Activated T-cell treated with anti-CD3 and anti-CD28 coated beads for 24 hours (primary cell): Measurements from ENCODE around the gene CRYL1.

Experiments
- DNase-seq: peaks from one replicate; pipeline ENCODE4 v3.0.0-alpha.2; 2020; ENCODE audit warnings: low read depth

Gene CRYL1

DNA sequence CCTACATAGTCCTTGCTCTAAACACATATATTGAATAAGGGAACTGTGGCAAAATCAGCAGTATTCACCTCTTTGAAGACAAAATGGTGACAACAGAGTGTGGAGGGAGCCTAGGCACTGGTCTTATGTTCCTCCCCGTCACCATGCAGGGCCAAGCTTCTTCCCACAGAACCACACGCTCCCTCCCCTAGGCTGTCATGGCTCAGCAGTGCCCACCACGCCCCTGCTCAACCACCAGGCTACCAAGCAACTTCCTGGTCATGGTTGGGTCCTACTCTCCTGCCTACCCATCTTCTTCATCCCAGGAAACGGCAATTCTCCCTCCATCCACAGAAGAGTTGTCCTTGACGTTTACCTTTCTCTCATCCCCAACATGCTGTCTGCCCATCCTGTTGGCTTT lies 126.1 kb downstream of the CRYL1 start:
- no peak for DNase-seq

DNA sequence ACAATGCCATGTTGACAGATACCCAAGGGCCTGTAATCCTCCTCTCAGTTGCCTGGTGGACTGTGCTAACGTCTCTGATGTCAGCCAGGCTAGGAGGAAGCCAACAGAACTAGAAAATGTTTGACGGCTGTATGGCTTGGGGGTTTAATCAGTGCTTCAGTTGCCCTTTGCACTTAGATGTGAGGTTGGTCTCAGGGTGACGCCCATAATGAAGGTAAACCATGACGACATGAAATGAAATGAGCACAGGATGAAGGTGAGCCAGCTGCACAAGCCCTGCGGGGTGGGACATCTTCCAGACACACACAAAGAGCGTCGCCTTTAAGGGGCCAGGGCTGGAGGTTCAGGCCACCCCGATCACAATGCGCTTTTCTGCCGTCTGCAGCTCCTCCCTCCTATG lies 127.2 kb downstream of the CRYL1 start:
- no peak for DNase-seq

DNA sequence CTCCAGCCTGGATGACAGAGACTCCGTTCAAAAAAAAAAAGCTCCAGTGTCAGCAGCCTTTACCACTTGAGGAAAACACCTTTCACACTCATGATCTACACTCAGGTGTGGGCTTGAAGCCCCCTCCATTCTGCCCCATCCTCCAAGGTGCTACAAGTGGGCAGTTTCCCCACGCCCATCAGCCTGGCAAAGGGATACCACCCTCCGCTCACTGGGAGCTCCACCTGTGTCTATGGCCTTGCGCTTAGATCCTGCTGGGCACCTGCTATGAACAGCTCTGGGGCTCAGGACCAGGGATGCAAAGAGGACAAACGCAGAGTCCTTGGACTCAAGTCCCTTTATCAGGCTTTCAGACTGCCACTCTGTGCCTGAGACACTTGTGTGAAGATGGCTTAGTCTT lies 127.8 kb downstream of the CRYL1 start:
- DNase-seq: no peak

DNA sequence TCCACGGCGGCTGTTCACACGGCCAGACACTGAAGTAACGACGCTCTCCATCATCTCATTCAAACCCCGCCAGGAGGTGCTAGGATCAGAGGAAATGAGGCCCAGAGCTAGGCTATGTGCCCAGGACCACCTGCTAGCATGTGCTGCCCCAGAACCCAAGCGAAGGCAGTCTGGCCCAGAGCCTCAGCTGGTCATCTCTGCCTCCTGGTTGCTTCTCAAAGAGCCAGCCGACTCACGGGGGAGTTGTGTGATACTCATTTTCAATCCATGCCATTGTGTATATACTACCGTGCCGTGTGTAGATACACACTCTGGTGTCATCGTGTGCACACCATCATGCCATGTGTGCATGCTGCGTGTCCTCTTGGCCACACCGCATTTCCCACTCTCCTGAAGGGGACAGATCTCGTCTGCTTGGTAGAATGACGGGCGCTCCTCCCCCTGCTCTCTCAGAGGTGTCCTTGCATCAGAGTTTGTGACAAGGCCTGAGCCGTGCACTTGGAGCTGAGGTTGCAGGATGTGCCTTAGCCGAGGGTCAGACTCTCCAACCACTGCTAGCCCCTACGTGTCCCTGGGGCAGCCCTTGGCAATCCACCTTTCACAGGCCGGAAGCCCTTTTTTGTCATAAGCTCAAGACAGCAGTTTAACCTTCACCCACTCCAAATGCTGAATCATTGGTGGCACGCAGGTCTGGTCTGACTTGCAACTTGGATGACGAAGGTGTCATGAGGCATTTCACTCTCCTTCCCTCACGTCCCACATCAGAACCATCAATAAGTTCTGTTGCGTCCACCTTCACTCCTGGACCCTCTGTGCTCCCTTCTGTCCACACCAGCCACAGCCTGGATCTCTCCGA lies 130.4 kb downstream of the CRYL1 start:
- no peak for DNase-seq

DNA sequence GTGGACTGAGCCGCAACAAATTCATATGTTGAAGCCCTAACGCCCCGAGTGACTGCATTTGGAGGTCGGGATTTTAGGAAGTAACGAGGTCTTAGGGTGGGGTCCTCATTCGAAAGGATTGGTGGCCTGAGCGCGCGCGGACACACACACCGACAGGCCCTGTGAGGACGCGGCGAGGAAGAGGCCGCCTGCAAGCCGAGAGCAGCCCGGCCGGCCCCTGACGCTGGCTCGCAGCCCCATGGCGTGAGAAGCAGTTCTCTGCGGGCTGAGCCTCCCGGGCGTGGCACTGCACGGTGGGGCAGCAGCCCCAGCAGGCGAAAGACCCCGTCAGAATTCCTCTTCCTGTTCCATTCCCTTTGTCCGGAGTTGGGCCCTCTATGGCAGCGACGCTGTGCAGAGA lies 131.2 kb downstream of the CRYL1 start:
- no peak for DNase-seq

DNA sequence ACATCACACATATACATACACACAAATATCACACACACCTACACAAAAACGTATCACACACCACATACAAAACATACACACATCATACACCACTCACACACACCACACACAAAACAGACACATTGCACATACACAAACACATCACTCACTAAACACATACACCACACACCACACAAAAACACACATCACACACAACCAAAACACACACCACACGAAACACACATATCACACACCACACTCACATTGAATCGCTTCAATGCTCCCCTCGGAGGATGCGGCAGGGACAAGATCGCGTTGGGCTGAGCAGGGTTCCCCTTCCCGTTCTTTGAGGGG lies 131.5 kb downstream of the CRYL1 start:
- DNase-seq: no peak

DNA sequence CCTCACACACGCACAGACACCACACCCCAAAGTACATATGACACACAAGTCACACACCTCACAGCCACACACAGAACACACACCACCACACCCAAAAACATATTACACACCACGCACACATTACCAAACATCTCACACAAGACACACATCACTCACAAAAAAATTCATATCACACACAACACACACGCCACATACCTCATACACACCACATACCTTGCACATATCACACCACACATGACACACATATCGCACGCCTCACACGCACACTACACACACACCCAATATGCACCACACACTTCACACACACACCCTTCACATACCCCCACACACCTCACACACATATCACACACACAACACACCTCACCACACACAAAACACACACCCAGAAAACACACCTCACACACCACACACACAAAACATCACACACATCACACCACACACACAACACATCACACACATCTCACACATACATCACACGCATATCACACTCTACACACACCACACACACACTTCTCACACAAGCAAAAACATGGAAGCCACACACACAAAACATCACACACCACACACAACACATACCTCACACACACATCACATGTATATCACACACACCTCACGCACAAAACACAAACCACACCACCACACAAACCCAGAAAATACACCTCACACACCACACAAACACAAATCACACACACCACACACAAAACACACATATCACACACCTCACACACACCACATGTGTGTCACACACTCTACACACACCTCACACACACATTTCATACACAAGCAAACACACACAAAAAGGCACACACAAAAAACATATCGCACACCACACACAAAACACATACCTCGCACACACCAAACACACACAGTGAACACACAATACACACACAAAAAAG lies 132.1 kb downstream of the CRYL1 start:
- DNase-seq: no peak

GRCh38 chr13:20392530-20392929 lies 133.1 kb downstream of the CRYL1 start:
- no peak for DNase-seq

- DNase-seq: no peak
Measured at GRCh38 chr13:20391597-20392452, 133.8 kb downstream of the CRYL1 start.

GRCh38 chr13:20390526-20391175 lies 135.0 kb downstream of the CRYL1 start:
- DNase-seq: no peak

DNA sequence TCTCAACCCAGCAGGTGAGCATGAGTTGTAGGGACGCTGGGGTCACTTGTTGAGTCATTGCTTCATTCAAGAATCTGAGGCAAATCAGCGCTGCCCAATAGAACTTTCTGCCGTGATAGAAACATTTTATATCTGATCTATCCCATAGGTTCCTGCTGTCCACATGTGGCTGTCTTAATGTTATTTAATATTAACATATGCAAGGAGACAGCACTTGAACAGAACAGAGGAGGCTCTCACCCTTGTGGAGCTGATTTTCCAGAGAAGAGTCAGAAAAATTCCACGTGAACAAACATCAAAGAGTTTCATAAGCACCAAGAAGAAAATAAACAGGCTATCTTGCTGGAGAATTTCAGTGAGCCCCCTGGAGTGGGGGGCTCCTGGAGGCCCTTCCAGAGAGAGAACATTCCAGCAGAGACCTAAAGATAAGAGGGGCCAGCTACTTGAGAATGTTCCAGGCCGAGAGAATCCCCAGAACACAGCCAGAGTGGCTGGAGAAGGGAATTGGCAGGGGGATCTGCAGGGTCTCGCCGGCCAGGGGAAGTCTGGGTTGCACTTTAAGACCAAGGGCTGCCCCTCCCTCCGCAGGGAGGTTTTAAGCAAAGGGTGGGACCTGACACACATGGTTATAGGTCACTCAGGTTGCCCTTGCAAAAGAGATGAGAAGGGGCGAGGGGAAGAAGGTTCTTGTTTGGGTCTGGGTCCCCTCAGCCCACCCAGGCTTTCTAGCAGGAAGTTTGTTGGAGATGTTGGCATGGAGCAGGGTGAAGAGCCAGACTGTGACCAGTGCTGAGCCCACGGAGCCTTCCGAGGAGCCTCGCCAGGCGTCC lies 135.7 kb downstream of the CRYL1 start:
- no peak for DNase-seq

- DNase-seq: no peak
Measured at GRCh38 chr13:20388184-20388583, 137.5 kb downstream of the CRYL1 start.

DNA sequence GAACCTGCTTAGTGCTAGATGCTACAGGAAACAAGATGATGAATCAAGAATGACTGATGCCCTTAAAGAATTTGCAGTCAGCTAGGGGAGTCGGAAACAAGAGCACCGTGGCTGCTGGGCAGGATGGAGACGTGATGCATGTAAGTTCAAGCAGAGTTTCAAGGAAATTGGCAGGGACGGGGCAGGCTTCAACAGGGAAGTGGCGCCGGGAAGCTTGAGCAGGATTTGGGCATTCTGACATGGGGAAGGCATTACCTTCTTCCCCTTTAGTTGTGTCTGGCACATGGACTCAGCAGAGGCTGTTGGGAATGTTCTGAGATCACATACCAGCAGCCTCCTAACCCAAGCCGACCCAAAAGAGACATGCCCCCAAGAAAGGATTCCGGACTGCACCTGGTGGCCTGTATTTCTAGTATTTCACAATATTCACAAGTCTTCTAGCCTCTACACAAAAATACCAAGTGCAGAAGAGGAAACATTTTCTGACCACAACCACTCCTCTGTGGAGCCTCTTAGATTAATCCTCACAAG lies 138.2 kb downstream of the CRYL1 start:
- DNase-seq: no peak

GRCh38 chr13:20387006-20387405 lies 138.7 kb downstream of the CRYL1 start:
- no peak for DNase-seq

GRCh38 chr13:20383058-20383457 lies 142.6 kb downstream of the CRYL1 start:
- DNase-seq: no peak

GRCh38 chr13:20381401-20381800 lies 144.3 kb downstream of the CRYL1 start:
- DNase-seq: no peak

- no peak for DNase-seq
Measured at GRCh38 chr13:20378721-20379120, 146.9 kb downstream of the CRYL1 start.

GRCh38 chr13:20377720-20378119 lies 147.9 kb downstream of the CRYL1 start:
- no peak for DNase-seq

- DNase-seq: no peak
Measured at GRCh38 chr13:20375871-20376270, 149.8 kb downstream of the CRYL1 start.

- DNase-seq: no peak
Measured at GRCh38 chr13:20373861-20374260, 151.8 kb downstream of the CRYL1 start.

- no peak for DNase-seq
Measured at GRCh38 chr13:20371825-20372224, 153.8 kb downstream of the CRYL1 start.
